Type B pancreatic cell (in vitro differentiated cells): Measurements from ENCODE around the gene PWP2. TPM values are rescaled to one million over a fixed set of nuclear protein-coding genes. Genes with fewer than 3 reads are reported as not detected.

Experiments used
- DNase-seq: peaks from one replicate; pipeline ENCODE4 v3.0.0; 2021; ENCODE audit warnings: mixed read lengths; ENCODE audit not compliant: unreplicated experiment; ENCODE audit errors: extremely low spot score
- H3K27ac Mint-ChIP-seq: 2 replicates; pipeline ENCODE4 v1.8.0; 2021; ENCODE audit warnings: mild to moderate bottlenecking, mixed read lengths
- H3K27me3 Mint-ChIP-seq: 2 replicates; pipeline ENCODE4 v1.8.0; 2021; ENCODE audit warnings: mixed read lengths
- H3K36me3 Mint-ChIP-seq: 2 replicates; pipeline ENCODE4 v1.8.0; 2021; ENCODE audit warnings: mixed read lengths
- H3K4me1 Mint-ChIP-seq: one replicate; pipeline ENCODE4 v1.8.0; 2021; ENCODE audit warnings: mixed read lengths; ENCODE audit not compliant: unreplicated experiment
- H3K4me3 Mint-ChIP-seq: 2 replicates; pipeline ENCODE4 v1.8.0; 2021; ENCODE audit warnings: mild to moderate bottlenecking, mixed read lengths
- H3K9me3 Mint-ChIP-seq: 2 replicates; pipeline ENCODE4 v1.8.0; 2021; ENCODE audit warnings: mixed read lengths
- CTCF ChIP-seq: fragments of 200-600 bp; sonication (generic); conservative IDR thresholded peaks from 2 replicates; pipeline ENCODE4 v1.5.0; 2021; ENCODE audit warnings: antibody characterized with exemption, mild to moderate bottlenecking
- total RNA-seq: library from RNA; stranded (reverse); gene quantifications from 2 replicates; pipeline ENCODE4 v1.2.1, GENCODE V29; 2021; ENCODE audit warnings: low replicate concordance

Gene PWP2
- total RNA-seq, 1 donor from 2014 or later: 5.1 TPM

DNA sequence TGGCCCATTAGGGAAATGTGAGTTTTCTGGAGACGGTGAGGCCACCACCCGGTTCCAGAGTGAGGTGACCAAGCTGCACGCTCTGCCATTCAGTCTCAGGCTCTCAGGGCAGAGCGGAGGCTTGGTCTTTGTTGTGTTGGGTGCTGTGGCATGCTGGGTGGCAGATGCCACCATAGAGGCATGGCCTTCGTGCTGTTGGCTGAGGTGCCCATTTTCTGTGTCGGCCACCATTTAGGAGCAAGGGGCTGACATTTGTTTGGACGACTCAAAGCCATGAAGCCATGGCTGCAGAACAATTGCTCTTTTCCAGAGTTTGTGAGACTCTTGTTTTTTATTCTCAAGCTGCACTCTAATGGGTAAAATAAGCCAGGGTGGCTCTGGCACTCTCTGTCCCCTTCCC lies 36.8 kb upstream of the PWP2 start:
- Mint-ChIP-seq H3K27me3 (no peaks in the 10 kb centered on the region), H3K4me3 (no peak overlapping the region), H3K9me3 (no peaks in the 10 kb centered on the region), H3K36me3 (peaks cover 10% of the 10 kb centered on the region), H3K4me1 (peaks cover 6% of the 10 kb centered on the region), H3K27ac (no peak overlapping the region)
- no peak for DNase-seq
- TF ChIP-seq CTCF: no peak

DNA sequence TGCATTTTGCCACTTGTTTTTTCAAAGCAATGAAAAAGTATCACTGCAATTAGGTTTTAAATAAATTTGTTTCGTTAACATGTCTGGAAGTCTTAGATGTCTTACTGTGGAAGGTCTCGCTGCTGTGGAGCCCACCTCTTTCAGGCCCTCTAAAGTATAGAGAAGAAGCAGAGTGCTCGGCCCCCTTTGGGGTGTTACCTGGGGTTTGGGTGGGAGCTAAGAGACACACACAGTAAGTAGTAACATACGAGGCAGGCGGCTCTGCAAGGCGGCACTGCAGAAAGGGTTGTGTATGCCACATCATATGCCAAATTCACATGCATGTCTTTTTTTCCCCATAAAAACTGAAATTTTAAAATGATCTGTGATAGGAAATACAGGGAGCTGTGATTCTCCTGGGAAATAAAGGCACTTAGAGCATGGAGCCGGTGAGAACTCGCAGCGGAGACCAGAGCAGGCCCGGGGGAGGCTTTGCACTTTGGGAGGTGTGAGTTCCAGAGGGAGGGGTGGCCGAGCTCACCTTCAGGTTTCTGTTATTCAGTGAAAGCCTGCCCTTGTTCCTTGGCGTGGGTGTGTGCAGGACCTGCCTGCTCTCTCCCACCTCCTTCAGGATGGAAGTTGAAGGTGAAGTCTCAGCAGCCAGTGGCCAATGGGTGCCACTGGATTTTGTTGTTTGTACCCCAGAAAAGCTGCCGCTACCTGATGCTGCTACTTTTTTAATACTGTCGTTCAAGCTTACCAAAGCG lies 35.7 kb upstream of the PWP2 start:
- Mint-ChIP-seq H3K27me3 (no peaks in the 10 kb centered on the region), H3K9me3 (no peaks in the 10 kb centered on the region), H3K4me3 (no peak overlapping the region), H3K4me1 (peaks cover 6% of the 10 kb centered on the region), H3K27ac (no peak overlapping the region), H3K36me3 (peaks cover 15% of the 10 kb centered on the region)
- TF ChIP-seq CTCF: no peak
- no peak for DNase-seq

- Mint-ChIP-seq H3K27ac (no peak overlapping the region), H3K9me3 (no peaks in the 10 kb centered on the region), H3K4me1 (peaks cover 5% of the 10 kb centered on the region), H3K27me3 (no peaks in the 10 kb centered on the region), H3K36me3 (peaks cover 16% of the 10 kb centered on the region), H3K4me3 (no peak overlapping the region)
- no peak for TF ChIP-seq CTCF
- DNase-seq: no peak
Observed at GRCh38 chr21:44072111-44072510, 35.1 kb upstream of the PWP2 start.

DNA sequence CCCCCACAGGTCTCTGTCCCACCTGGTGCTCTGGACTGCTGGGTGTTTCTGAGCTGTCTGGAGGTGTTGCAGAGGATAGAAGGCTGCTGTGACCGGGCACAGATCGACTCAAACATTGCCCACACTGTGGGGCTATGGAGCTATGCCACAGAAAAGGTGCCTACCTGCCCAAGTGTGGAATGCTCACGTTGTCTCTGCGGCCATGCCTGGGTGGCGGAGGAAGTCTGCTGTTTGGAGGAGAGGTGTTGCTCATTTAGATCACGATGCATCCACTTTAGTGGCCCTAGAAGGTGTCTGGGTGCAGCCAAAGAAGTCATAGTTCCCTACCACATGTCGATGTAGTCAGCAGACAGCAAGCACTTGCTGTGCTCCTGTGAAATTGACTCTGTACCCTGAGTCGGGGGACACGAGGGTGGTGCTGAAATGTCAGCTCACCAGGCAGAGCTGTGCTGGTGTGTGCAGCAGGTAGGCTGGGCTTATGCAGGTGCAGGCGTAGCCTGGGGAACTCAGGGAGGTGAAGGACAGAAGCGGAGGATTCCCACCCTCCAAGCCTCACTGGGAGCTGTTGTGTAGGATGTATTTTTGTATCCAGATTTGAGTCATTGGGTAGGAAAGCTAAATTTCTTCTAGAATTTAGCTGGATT lies 32.8 kb upstream of the PWP2 start:
- no peak for DNase-seq
- H3K9me3 Mint-ChIP-seq: no peaks in the 10 kb centered on the region
- no peaks in the 10 kb centered on the region for H3K4me1 Mint-ChIP-seq
- no peak overlapping the region for H3K27ac Mint-ChIP-seq
- H3K4me3 Mint-ChIP-seq: no peak overlapping the region
- no peaks in the 10 kb centered on the region for H3K27me3 Mint-ChIP-seq
- TF ChIP-seq CTCF: no peak
- H3K36me3 Mint-ChIP-seq: peaks cover 18% of the 10 kb centered on the region

DNA sequence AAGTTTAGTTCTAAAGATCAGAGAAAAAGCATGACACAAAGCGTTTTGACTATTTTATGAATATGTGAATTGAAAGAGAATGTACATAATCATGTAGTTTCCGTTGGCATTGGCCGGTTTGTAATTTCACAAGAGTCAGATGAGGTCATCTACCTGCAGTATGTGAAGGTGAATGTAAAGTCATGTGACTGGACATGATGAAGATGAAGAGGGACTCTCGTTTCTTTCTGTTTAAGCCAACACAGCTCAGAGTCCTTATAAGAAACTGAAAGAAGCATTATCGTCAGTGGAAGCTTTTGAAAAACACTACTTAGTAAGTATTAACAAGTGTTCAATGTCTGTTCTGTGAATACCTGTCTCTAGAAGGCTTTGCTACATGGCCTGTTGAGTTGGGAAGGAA lies 30.9 kb upstream of the PWP2 start:
- no peak for TF ChIP-seq CTCF
- no peak overlapping the region for H3K4me3 Mint-ChIP-seq
- H3K9me3 Mint-ChIP-seq: no peaks in the 10 kb centered on the region
- DNase-seq: no peak
- H3K4me1 Mint-ChIP-seq: no peaks in the 10 kb centered on the region
- peaks cover 23% of the 10 kb centered on the region for H3K36me3 Mint-ChIP-seq
- no peaks in the 10 kb centered on the region for H3K27me3 Mint-ChIP-seq
- no peak overlapping the region for H3K27ac Mint-ChIP-seq
